Loucy (cell line): ENCODE results near the gene DISC1.

Experiments
- H2AFZ ChIP-seq: fragments of 200-600 bp; sonication (generic); 2 replicates; pipeline ENCODE4 v1.6.0; 2016; ENCODE audit warnings: antibody characterized with exemption, mild to moderate bottlenecking, low read length, moderate library complexity
- H3F3A ChIP-seq: fragments of 200-600 bp; 2 replicates; pipeline ENCODE4 v1.6.0; 2016; ENCODE audit warnings: antibody characterized with exemption, low read depth, mild to moderate bottlenecking
- H3K27me3 ChIP-seq: fragments of 200-600 bp; sonication (generic); 2 replicates; pipeline ENCODE4 v1.6.1; 2014; ENCODE audit warnings: low read length, mild to moderate bottlenecking; ENCODE audit not compliant: insufficient read depth, poor library complexity, severe bottlenecking
- H3K36me3 ChIP-seq: fragments of 200-600 bp; sonication (generic); 2 replicates; pipeline ENCODE4 v1.6.1; 2016; ENCODE audit warnings: low read length; ENCODE audit not compliant: insufficient read depth
- H3K4me1 ChIP-seq: fragments of 200-600 bp; sonication (generic); 2 replicates; pipeline ENCODE4 v1.5.1; 2014; ENCODE audit warnings: low read length, mild to moderate bottlenecking; ENCODE audit not compliant: insufficient read depth, poor library complexity, severe bottlenecking
- H3K4me2 ChIP-seq: fragments of 200-600 bp; sonication (generic); 2 replicates; pipeline ENCODE4 v1.6.0; 2014; ENCODE audit warnings: antibody characterized with exemption, low read length, low read depth, mild to moderate bottlenecking; ENCODE audit not compliant: poor library complexity, severe bottlenecking
- H3K4me3 ChIP-seq: fragments of 200-600 bp; sonication (generic); 2 replicates; pipeline ENCODE4 v1.5.1; 2014; ENCODE audit warnings: low read length, mild to moderate bottlenecking, mixed read lengths; ENCODE audit not compliant: poor library complexity, severe bottlenecking
- H3K79me2 ChIP-seq: fragments of 200-600 bp; sonication (generic); 2 replicates; pipeline ENCODE4 v1.6.1; 2014; ENCODE audit warnings: low read length; ENCODE audit not compliant: insufficient read depth
- H3K9ac ChIP-seq: fragments of 200-600 bp; sonication (generic); 2 replicates; pipeline ENCODE4 v1.6.0; 2014; ENCODE audit warnings: mild to moderate bottlenecking, low read depth, low read length, moderate library complexity; ENCODE audit not compliant: poor library complexity, severe bottlenecking
- H3K9me2 ChIP-seq: fragments of 200-600 bp; sonication (generic); replicated peaks from 2 replicates; pipeline ENCODE4 v1.6.1; 2016; ENCODE audit warnings: low read depth, low read length, mixed read lengths
- H3K9me3 ChIP-seq: fragments of 200-600 bp; sonication (generic); 2 replicates; pipeline ENCODE4 v1.6.1; 2014; ENCODE audit warnings: mild to moderate bottlenecking, antibody characterized with exemption, low read length, low read depth; ENCODE audit not compliant: insufficient read depth
- H4K20me1 ChIP-seq: fragments of 200-600 bp; sonication (generic); 2 replicates; pipeline ENCODE4 v1.6.0; 2014; ENCODE audit warnings: antibody characterized with exemption, low read length, mild to moderate bottlenecking; ENCODE audit not compliant: insufficient read depth, poor library complexity, severe bottlenecking
- EZH2phosphoT487 ChIP-seq: fragments of 200-600 bp; IDR thresholded peaks from 2 replicates; pipeline ENCODE4 v1.6.1; 2018; ENCODE audit warnings: antibody characterized with exemption, mild to moderate bottlenecking, moderate library complexity, borderline replicate concordance
- TF ChIP-seq, protein P1 (sequence below): fragments of 200-600 bp; sonication (generic); conservative IDR thresholded peaks from 2 replicates; pipeline ENCODE4 v1.5.1; 2014; ENCODE audit warnings: mild to moderate bottlenecking, antibody characterized with exemption, low read length

DISC1 gene

DNA sequence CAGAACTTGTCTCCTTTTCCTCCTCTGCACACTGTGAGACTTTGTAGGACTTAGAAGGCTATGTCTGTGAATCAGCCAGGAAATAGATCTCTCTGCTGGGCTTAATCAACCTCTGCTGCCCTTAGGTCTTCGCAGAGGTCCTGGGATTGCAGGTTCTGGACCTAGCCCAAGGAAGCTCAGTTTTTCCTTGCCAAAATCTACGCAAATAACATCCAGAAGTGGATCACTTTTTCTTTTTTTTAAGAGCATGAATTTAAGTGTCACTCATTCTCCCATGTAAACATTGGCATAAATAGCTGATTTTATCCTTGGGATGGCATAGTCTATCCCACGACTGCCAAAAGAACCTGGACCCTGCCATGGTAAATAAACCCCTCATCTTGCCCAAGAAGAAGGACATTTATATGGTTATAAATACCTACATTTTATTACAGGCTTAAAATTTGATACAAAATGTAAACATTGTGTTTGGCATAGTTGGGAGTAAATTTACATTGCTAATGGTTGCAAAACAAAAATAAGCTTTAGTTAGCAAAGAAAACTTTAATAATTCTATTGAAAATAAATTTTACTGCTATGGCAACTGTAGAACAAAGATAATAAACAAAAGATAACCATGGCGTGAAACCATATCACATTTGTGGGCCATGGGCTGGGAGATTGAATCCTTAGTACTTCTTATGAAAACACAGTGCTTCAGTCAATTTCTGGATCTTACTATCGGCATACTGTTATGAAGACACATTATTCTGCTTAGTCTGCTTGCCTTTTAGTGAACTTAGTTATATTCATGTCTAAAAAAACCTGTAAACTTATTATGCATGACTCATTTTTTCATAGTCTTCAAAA lies 24.5 kb upstream of the DISC1 start:
- H4K20me1 ChIP-seq: no peaks in the 10 kb centered on the region

GRCh38 chr1:231602673-231602984 lies 24.0 kb upstream of the DISC1 start:
- H3K9ac ChIP-seq: no peak overlapping the region
- no peaks in the 10 kb centered on the region for H3F3A ChIP-seq
- H3K4me1 ChIP-seq: peaks cover 17% of the 10 kb centered on the region
- no peak overlapping the region for H3K4me3 ChIP-seq
- no peaks in the 10 kb centered on the region for H3K79me2 ChIP-seq
- TF ChIP-seq, protein P1, sequence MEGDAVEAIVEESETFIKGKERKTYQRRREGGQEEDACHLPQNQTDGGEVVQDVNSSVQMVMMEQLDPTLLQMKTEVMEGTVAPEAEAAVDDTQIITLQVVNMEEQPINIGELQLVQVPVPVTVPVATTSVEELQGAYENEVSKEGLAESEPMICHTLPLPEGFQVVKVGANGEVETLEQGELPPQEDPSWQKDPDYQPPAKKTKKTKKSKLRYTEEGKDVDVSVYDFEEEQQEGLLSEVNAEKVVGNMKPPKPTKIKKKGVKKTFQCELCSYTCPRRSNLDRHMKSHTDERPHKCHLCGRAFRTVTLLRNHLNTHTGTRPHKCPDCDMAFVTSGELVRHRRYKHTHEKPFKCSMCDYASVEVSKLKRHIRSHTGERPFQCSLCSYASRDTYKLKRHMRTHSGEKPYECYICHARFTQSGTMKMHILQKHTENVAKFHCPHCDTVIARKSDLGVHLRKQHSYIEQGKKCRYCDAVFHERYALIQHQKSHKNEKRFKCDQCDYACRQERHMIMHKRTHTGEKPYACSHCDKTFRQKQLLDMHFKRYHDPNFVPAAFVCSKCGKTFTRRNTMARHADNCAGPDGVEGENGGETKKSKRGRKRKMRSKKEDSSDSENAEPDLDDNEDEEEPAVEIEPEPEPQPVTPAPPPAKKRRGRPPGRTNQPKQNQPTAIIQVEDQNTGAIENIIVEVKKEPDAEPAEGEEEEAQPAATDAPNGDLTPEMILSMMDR: no peak
- H3K9me3 ChIP-seq: no peaks in the 10 kb centered on the region
- H3K36me3 ChIP-seq: no peaks in the 10 kb centered on the region
- H3K4me2 ChIP-seq: no peak overlapping the region
- no peaks in the 10 kb centered on the region for H3K9me2 ChIP-seq
- no peaks in the 10 kb centered on the region for H4K20me1 ChIP-seq
- H2AFZ ChIP-seq: no peak overlapping the region
- no peaks in the 10 kb centered on the region for H3K27me3 ChIP-seq

More for the DNA sequence above, 24.5 kb upstream of the DISC1 start:
- Histone ChIP-seq H3K27me3 (no peaks in the 10 kb centered on the region), H2AFZ (no peak overlapping the region), H3F3A (no peaks in the 10 kb centered on the region), H3K9ac (no peak overlapping the region), H3K4me2 (no peak overlapping the region), H3K4me1 (peaks cover 17% of the 10 kb centered on the region), H3K79me2 (no peaks in the 10 kb centered on the region), H3K36me3 (no peaks in the 10 kb centered on the region), H3K4me3 (no peak overlapping the region), H3K9me3 (no peaks in the 10 kb centered on the region), H3K9me2 (no peaks in the 10 kb centered on the region)
- no peak for TF ChIP-seq EZH2phosphoT487
- TF ChIP-seq, protein P1: no peak

DNA sequence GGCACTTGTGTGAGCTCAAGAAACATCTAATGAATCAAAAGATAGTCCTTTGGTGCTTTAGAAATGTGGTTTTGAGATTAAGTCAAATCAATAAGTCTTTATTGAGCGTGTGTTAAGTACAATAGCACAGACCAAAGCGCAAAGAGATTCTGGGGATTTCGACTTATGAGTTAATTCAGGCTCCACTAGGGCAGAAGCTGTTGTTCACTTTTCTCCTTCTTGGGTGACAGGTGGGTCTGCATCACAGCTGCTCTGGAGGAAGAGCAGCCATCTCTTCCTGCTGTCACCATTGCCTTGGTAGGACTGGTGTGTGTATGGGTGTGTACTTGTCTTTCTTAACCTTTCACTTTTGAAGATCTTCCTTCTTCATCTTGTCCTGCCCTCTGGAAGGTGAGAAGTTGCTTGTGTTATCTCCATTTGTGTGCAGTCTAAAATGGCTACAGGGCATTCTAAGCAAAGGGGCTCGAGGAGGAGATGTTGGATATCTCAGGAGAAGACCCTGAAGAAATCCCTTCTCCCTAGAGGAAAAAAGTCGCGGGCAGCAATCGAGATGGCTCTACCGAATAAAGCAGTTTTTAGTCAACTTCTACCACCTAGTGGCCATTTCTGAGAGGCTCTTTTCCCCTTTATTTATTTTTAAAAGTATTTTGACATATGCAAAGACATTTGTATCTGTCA lies 22.9 kb upstream of the DISC1 start:
- Histone ChIP-seq H3K9me3 (no peaks in the 10 kb centered on the region), H3K9me2 (no peaks in the 10 kb centered on the region), H3F3A (no peaks in the 10 kb centered on the region), H3K4me3 (peak overlapping the region; percentile 73), H3K4me2 (peak overlapping the region; percentile 66), H3K27me3 (no peaks in the 10 kb centered on the region), H3K4me1 (peaks cover 11% of the 10 kb centered on the region), H3K79me2 (no peaks in the 10 kb centered on the region), H3K36me3 (no peaks in the 10 kb centered on the region), H3K9ac (peak overlapping the region; percentile 61), H4K20me1 (no peaks in the 10 kb centered on the region), H2AFZ (peak overlapping the region; percentile 96)
- TF ChIP-seq, protein P1: peak; percentile 82
- no peak for TF ChIP-seq EZH2phosphoT487
